Renal pelvis (tissue), 4 donors: ENCODE measurements around the gene FIBCD1. TPM values are rescaled to one million over a fixed set of nuclear protein-coding genes. Genes with fewer than 3 reads are reported as not detected.

ENCODE experiments used
- DNase-seq: peaks from one replicate; pipeline ENCODE4 v3.0.0-alpha.2; 2013
- polyA plus RNA-seq, 3 donors: library from polyadenylated mRNA; unstranded; fragments of 120-200 nt; gene quantifications; one replicate each; pipeline ENCODE4 v1.2.1, GENCODE V29; 2013; ENCODE audit not compliant: insufficient read length in 3 of 3

The FIBCD1 gene
- polyA plus RNA-seq, 3 donors = 0.41 to 0.79 (median 0.49) TPM

GRCh38 chr9:130882696-130883225 is 56.3 kb downstream of the FIBCD1 start:
- DNase-seq = no peak

DNA sequence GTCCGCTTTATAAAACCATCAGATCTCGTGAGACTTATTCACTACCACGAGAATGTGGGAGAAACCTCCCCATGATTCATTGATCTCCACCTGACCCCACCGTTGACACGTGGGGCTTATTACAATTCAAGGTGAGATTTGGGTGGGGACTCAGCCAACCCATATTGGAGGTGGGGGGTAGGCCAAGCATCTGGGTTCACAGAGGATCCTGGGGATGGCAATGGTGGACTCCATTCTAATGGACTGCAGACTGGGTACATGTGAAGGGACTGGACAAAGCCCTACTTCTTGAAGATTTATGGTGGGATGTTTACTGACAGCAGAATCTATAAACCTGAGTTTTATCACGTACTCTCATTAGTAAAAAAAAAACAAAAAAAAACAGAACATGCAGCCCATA is 57.5 kb downstream of the FIBCD1 start:
- no peak for DNase-seq

GRCh38 chr9:130880599-130881220 is 58.3 kb downstream of the FIBCD1 start:
- no peak for DNase-seq

DNA sequence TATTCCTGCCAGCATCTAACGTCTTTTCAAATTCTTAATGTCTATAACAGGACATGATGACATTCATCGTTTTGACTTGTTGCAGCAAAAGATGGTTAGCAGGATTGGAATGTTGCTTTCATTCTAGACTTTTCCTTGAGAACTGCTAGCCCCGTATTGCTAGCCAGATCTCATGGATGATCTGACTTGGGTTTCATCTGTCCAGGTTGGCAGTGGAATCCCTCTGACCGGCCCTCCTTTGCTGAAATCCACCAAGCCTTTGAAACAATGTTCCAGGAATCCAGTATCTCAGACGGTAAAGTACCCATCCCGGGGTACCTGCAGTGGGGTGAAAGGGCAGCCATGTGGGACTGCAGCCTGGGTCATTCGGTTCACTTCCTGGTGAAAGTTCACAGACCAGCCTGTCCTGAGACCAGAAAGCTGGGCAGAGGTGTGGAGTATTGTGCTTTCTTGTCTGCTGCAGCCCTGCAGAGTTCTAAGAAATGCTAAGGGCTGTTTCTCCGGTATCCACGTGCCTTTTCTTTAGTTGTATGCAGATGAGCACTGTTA is 59.1 kb downstream of the FIBCD1 start:
- DNase-seq = no peak

GRCh38 chr9:130878295-130878694 is 60.8 kb downstream of the FIBCD1 start:
- DNase-seq = no peak

- no peak for DNase-seq
Measured at GRCh38 chr9:130877300-130877699, 61.7 kb downstream of the FIBCD1 start.

DNA sequence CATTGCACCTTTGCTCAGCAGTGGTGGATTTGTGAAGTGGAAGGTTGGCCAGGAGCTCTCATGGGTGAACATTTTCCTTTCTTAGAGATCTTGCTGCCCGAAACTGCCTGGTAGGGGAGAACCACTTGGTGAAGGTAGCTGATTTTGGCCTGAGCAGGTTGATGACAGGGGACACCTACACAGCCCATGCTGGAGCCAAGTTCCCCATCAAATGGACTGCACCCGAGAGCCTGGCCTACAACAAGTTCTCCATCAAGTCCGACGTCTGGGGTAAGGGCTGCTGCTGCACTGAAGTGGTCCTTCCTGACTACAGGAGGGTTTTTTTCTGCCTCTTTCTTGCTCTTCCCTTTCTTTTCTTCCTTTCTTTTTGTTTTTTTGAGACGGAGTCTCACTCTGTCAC is 64.3 kb downstream of the FIBCD1 start:
- DNase-seq = no peak

- no peak for DNase-seq
Measured at GRCh38 chr9:130873966-130874365, 65.1 kb downstream of the FIBCD1 start.

DNA sequence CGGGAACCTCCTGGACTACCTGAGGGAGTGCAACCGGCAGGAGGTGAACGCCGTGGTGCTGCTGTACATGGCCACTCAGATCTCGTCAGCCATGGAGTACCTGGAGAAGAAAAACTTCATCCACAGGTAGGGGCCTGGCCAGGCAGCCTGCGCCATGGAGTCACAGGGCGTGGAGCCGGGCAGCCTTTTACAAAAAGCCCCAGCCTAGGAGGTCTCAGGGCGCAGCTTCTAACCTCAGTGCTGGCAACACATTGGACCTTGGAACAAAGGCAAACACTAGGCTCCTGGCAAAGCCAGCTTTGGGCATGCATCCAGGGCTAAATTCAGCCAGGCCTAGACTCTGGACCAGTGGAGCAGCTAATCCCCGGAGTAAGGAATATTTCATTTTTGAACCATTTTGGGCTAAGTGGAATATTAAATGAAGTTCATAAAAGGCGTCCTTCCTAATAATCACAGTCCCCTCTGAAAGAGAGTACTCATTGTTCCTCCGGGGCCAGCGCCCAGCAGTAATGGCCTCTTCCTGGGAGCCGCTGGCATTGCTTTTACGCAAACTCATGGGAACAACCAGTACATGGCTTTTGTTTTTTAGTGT is 66.0 kb downstream of the FIBCD1 start:
- DNase-seq = no peak

DNA sequence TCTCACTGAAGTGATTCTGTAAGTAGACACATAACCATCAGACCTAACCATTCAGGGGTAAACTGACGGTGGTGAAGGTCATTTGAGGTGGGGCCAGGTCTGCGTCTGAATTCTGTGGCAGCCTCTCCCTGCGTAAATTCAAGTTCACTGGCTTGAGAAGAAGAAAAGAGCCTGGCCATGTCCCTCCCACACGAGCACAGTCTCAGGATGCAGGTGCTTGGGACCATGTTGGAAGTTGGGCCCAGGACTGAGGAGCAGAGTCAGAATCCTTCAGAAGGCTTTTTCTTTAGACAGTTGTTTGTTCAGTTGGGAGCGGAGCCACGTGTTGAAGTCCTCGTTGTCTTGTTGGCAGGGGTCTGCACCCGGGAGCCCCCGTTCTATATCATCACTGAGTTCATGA is 66.5 kb downstream of the FIBCD1 start:
- DNase-seq = no peak

DNA sequence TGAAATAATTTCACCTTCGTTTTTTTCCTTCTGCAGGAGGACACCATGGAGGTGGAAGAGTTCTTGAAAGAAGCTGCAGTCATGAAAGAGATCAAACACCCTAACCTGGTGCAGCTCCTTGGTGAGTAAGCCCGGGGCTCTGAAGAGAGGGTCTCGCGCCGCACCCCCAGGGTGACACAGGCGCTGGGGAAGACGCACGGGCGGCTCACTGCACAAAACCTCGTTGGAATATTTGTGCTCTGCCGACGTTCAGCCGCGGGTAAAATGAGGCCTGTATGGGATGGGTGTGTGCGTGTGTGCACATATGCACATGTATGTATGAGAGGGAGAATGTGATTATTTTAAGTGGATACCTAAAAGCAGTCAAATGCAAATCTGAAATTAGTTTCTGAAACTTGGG is 67.0 kb downstream of the FIBCD1 start:
- no peak for DNase-seq

DNA sequence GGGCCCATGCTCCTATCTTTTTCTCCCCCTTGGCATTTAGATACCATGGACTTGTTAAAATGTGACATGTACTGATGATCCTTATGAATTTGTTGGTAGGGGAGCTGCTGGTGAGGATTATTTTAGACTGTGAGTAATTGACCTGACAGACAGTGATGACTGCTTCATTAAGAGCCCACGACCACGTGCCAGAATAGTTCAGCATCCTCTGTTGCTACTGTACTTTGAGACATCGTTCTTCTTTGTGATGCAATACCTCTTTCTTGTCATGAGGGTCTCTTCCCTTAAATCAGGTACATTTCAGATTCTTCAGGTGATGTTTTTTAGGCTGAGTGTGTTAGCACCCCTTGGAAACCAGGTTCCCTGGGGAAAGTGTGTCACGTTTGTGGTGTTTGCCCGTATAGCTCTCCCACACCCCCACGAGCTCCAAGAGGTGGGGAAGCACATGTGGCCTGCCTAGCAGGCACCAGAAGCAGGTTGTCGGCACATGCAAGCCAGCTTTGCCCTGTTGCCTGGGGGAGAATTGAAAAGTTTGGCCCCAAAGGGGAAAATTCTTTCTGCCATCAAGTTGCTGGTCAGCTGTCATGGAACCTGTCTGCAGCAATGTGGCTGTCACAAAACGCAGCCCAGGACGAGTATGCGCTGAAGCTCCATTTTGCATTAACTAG is 67.5 kb downstream of the FIBCD1 start:
- DNase-seq = no peak

DNA sequence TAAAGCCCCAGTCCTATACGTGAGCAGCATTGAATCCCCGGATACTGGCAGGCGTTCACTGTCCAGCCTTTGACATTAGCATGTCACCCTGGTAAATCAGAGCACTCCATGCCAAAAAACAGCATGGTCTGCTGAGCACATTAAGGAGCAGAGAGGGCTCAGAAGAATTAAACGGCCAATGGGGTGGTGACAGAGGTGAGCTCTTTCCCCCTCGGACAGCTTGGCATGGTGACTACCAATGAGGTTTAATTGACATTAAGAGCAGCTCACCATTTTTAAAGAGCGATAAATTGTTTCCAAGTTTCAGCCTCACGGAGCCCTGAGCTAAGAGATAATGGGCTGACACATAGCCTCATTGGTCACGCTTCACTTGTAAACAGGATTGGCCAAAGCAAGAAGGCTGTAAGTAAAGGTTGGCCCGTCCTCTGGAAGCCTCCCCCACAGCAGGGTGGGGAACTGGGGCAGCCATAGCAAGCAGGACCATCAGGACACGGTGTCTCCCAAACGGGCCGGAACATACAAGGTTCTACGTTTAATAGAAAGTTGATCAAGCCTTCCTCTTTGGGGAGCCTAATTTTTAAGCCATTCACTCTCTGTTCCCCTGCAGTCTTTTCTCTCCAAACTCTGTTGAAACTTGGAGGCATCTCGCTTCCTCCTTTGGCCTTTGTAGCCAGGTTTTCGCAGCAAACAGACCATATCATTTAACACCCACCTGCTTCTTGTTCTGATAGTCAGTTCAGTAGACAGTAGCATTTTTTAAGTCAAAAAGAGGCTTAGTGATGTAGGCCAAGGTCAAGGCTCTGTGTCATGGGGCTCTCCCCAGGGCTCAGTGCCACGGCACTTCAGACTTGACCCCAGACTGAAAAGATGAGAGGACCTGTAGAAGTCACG is 68.3 kb downstream of the FIBCD1 start:
- no peak for DNase-seq

DNA sequence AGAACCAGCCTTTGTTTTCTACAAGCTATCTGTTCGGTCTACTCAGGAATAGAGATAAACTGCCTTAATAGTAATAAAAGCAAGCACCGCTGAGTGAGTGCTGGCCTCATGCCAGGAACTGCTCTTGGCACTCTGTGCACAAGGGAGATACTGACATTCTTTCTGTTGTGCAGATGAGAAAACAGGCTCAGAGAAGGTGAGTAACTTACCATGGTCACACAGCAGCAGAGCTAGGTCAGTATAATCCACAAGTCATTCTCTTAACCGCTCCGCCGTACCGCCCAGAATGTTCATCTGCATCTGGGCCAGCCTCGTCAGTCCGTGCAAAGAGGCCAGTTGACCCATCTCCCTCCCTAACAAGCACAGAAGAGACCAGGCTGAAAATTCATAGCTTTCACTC is 69.8 kb downstream of the FIBCD1 start:
- DNase-seq = no peak

- no peak for DNase-seq
Measured at GRCh38 chr9:130868230-130868629, 70.8 kb downstream of the FIBCD1 start.

- no peak for DNase-seq
Measured at GRCh38 chr9:130867556-130867955, 71.5 kb downstream of the FIBCD1 start.

GRCh38 chr9:130866474-130866965 is 72.5 kb downstream of the FIBCD1 start:
- peak; percentile 87 for DNase-seq

DNA sequence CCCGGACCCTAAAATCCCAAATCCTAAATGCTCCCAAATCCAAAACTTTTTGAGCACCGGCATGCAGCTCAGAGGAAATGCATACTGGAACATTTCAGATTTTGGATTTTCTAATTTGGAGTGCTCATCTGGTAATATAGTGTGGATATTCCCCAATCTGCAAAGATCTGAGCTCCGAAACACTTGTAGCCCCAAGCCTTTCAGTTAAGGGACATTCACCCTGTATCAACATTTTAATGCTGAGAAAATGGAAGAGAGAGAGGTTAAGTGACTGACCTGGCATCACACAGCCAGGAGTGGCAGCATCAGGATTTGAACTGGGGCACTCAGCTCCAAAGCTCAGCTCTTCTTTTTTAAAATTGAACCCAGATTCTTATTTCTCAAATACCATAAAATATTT is 73.1 kb downstream of the FIBCD1 start:
- no peak for DNase-seq

GRCh38 chr9:130864541-130864940 is 74.5 kb downstream of the FIBCD1 start:
- no peak for DNase-seq

- no peak for DNase-seq
Measured at GRCh38 chr9:130862747-130863146, 76.3 kb downstream of the FIBCD1 start.

DNA sequence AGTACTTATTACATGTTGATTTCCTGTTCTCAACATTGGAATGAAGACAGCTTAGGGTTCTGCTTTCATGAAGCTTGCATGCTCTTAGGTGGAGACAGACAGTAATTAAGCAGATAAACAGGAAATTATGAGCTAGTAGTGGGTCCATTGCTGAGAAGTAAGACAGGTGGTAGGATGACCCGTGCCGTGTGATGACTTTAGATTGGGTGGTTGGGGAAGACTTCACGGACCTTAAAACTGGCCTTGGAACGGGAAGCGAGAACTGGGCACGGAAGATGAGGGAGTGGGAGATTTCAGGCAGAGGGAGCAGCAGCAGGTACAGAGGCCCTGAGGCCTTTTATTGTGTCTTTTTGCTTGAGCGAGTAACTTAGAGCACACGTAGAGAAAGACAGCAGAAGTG is 76.8 kb downstream of the FIBCD1 start:
- no peak for DNase-seq
